ENCODE measurements around the gene TMEM233.

TMEM233 gene

GRCh38 chr12:119683413-119683812, 89.8 kb downstream of the TMEM233 start:
- peaks cover 35% of the 10 kb centered on the region for H3K4me1 ChIP-seq (ENCODE audit: control insufficient read depth, insufficient read depth, low read length)
- no peaks in the 10 kb centered on the region for H3K27me3 ChIP-seq (replicated peaks; ENCODE audit: control insufficient read depth, insufficient read depth, low read length)
- no peak overlapping the region for H3K4me3 ChIP-seq (ENCODE audit: low read length)
- peaks cover 40% of the 10 kb centered on the region for H3K36me3 ChIP-seq (ENCODE audit: control insufficient read depth, insufficient read depth, low read length, severe bottlenecking)
- no peaks in the 10 kb centered on the region for H3K9me3 ChIP-seq (ENCODE audit: control insufficient read depth, low read length)
- DNase-seq (ENCODE audit: low read depth), result peak; percentile 34
- no peak overlapping the region for H3K9ac ChIP-seq (ENCODE audit: low read length)

- Histone ChIP-seq H3K9me3 (ENCODE audit: control insufficient read depth, low read length) (no peaks in the 10 kb centered on the region), H3K4me3 (ENCODE audit: low read length) (no peak overlapping the region), H3K9ac (ENCODE audit: low read length) (no peak overlapping the region), H3K27me3 (replicated peaks; ENCODE audit: control insufficient read depth, insufficient read depth, low read length) (no peaks in the 10 kb centered on the region), H3K4me1 (ENCODE audit: control insufficient read depth, insufficient read depth, low read length) (peaks cover 35% of the 10 kb centered on the region), H3K36me3 (ENCODE audit: control insufficient read depth, insufficient read depth, low read length, severe bottlenecking) (peaks cover 36% of the 10 kb centered on the region)
- no peak for DNase-seq (ENCODE audit: low read depth)
Measured at GRCh38 chr12:119683816-119684215, 90.2 kb downstream of the TMEM233 start.

- H3K27me3 ChIP-seq (replicated peaks; ENCODE audit: control insufficient read depth, insufficient read depth, low read length), result no peaks in the 10 kb centered on the region
- peak; percentile 58 for DNase-seq (ENCODE audit: low read depth)
- peaks cover 35% of the 10 kb centered on the region for H3K4me1 ChIP-seq (ENCODE audit: control insufficient read depth, insufficient read depth, low read length)
- no peak overlapping the region for H3K9ac ChIP-seq (ENCODE audit: low read length)
- H3K9me3 ChIP-seq (ENCODE audit: control insufficient read depth, low read length), result no peaks in the 10 kb centered on the region
- H3K4me3 ChIP-seq (ENCODE audit: low read length), result no peak overlapping the region
- peaks cover 26% of the 10 kb centered on the region for H3K36me3 ChIP-seq (ENCODE audit: control insufficient read depth, insufficient read depth, low read length, severe bottlenecking)
Measured at GRCh38 chr12:119684711-119685369, 91.3 kb downstream of the TMEM233 start.

DNA sequence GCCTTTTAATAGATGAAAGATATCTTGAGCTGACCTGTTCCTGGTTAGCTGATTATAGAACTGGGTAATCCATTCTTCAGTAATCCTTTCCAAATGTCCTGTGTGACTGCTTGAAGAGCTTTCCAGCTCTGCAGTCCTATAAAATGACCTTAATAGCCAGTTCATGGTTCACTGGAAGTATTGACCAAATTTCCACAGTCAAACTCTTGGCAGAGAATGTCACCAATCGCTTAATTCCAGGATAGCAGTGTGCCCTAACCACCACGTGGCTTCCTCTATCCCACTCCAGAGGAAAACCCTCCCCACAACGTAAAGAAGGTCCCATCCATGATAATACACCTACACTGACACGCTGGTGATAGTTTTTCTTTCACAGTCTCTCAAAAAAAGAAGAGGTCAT, 91.8 kb downstream of the TMEM233 start:
- no peak overlapping the region for H3K9ac ChIP-seq (ENCODE audit: low read length)
- H3K9me3 ChIP-seq (ENCODE audit: control insufficient read depth, low read length), result no peaks in the 10 kb centered on the region
- H3K4me3 ChIP-seq (ENCODE audit: low read length), result no peak overlapping the region
- peaks cover 31% of the 10 kb centered on the region for H3K4me1 ChIP-seq (ENCODE audit: control insufficient read depth, insufficient read depth, low read length)
- peaks cover 20% of the 10 kb centered on the region for H3K36me3 ChIP-seq (ENCODE audit: control insufficient read depth, insufficient read depth, low read length, severe bottlenecking)
- no peak for DNase-seq (ENCODE audit: low read depth)
- no peaks in the 10 kb centered on the region for H3K27me3 ChIP-seq (replicated peaks; ENCODE audit: control insufficient read depth, insufficient read depth, low read length)

- H3K36me3 ChIP-seq (ENCODE audit: control insufficient read depth, insufficient read depth, low read length, severe bottlenecking), result peaks cover 10% of the 10 kb centered on the region
- H3K27me3 ChIP-seq (replicated peaks; ENCODE audit: control insufficient read depth, insufficient read depth, low read length), result no peaks in the 10 kb centered on the region
- H3K4me3 ChIP-seq (ENCODE audit: low read length), result no peak overlapping the region
- H3K4me1 ChIP-seq (ENCODE audit: control insufficient read depth, insufficient read depth, low read length), result peaks cover 28% of the 10 kb centered on the region
- no peaks in the 10 kb centered on the region for H3K9me3 ChIP-seq (ENCODE audit: control insufficient read depth, low read length)
- no peak overlapping the region for H3K9ac ChIP-seq (ENCODE audit: low read length)
- DNase-seq (ENCODE audit: low read depth), result no peak
Measured at GRCh38 chr12:119686355-119686754, 92.8 kb downstream of the TMEM233 start.

DNA sequence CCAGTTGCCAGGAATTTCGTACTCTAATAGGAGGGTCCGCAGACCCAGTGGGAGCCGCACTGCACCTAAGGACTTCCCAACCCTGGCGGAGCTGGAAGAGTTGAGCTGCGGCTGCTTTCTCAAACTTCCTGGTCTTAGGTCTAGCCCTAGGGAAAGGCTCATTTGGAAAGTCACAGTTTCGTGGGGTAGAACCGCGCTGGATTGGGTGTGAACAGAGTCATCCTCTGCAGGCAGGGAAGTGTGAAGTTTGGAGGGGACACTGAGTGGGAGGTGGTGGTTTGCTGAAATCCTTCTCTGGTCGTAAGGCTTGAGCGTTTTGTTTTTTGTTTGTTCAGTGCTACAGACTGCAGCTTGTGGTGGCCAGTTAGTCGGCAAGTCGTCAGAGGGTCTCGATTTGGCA, 93.2 kb downstream of the TMEM233 start:
- H3K27me3 ChIP-seq (replicated peaks; ENCODE audit: control insufficient read depth, insufficient read depth, low read length), result no peaks in the 10 kb centered on the region
- no peaks in the 10 kb centered on the region for H3K9me3 ChIP-seq (ENCODE audit: control insufficient read depth, low read length)
- peaks cover 26% of the 10 kb centered on the region for H3K4me1 ChIP-seq (ENCODE audit: control insufficient read depth, insufficient read depth, low read length)
- H3K4me3 ChIP-seq (ENCODE audit: low read length), result no peak overlapping the region
- H3K9ac ChIP-seq (ENCODE audit: low read length), result no peak overlapping the region
- no peak for DNase-seq (ENCODE audit: low read depth)
- peaks cover 6% of the 10 kb centered on the region for H3K36me3 ChIP-seq (ENCODE audit: control insufficient read depth, insufficient read depth, low read length, severe bottlenecking)

DNA sequence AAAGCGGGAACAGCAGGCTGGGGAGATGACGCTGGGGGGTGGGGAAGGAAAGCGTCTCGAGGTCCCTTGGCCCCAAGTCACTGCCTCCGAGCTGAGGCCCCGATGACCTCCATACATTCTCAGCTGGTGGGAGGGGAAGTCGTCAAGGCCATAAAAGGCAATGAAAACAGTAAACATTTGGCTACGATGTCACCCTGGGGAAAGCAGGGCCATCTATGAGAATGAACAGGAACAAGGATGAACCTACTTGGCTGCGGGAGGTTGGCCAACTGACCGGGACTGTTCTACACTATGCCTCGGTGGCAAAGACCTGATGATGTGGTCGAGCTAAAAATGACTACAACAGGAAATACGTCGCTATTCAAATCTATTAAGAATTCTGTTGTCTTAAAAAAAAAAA, 93.8 kb downstream of the TMEM233 start:
- Histone ChIP-seq H3K9me3 (ENCODE audit: control insufficient read depth, low read length) (no peaks in the 10 kb centered on the region), H3K4me1 (ENCODE audit: control insufficient read depth, insufficient read depth, low read length) (peaks cover 21% of the 10 kb centered on the region), H3K4me3 (ENCODE audit: low read length) (no peak overlapping the region), H3K9ac (ENCODE audit: low read length) (no peak overlapping the region), H3K36me3 (ENCODE audit: control insufficient read depth, insufficient read depth, low read length, severe bottlenecking) (no peaks in the 10 kb centered on the region), H3K27me3 (replicated peaks; ENCODE audit: control insufficient read depth, insufficient read depth, low read length) (no peaks in the 10 kb centered on the region)
- DNase-seq (ENCODE audit: low read depth), result no peak

- H3K27me3 ChIP-seq (replicated peaks; ENCODE audit: control insufficient read depth, insufficient read depth, low read length), result no peaks in the 10 kb centered on the region
- peaks cover 21% of the 10 kb centered on the region for H3K4me1 ChIP-seq (ENCODE audit: control insufficient read depth, insufficient read depth, low read length)
- H3K4me3 ChIP-seq (ENCODE audit: low read length), result no peak overlapping the region
- DNase-seq (ENCODE audit: low read depth), result no peak
- no peak overlapping the region for H3K9ac ChIP-seq (ENCODE audit: low read length)
- H3K9me3 ChIP-seq (ENCODE audit: control insufficient read depth, low read length), result no peaks in the 10 kb centered on the region
- no peaks in the 10 kb centered on the region for H3K36me3 ChIP-seq (ENCODE audit: control insufficient read depth, insufficient read depth, low read length, severe bottlenecking)
Measured at GRCh38 chr12:119687879-119688278, 94.3 kb downstream of the TMEM233 start.

- no peak overlapping the region for H3K9ac ChIP-seq (ENCODE audit: low read length)
- H3K27me3 ChIP-seq (replicated peaks; ENCODE audit: control insufficient read depth, insufficient read depth, low read length), result no peaks in the 10 kb centered on the region
- peaks cover 15% of the 10 kb centered on the region for H3K4me1 ChIP-seq (ENCODE audit: control insufficient read depth, insufficient read depth, low read length)
- no peaks in the 10 kb centered on the region for H3K9me3 ChIP-seq (ENCODE audit: control insufficient read depth, low read length)
- DNase-seq (ENCODE audit: low read depth), result no peak
- H3K36me3 ChIP-seq (ENCODE audit: control insufficient read depth, insufficient read depth, low read length, severe bottlenecking), result no peaks in the 10 kb centered on the region
- no peak overlapping the region for H3K4me3 ChIP-seq (ENCODE audit: low read length)
Measured at GRCh38 chr12:119689935-119690500, 96.4 kb downstream of the TMEM233 start.

GRCh38 chr12:119691202-119691810, 97.7 kb downstream of the TMEM233 start:
- no peaks in the 10 kb centered on the region for H3K9me3 ChIP-seq (ENCODE audit: control insufficient read depth, low read length)
- no peak for DNase-seq (ENCODE audit: low read depth)
- H3K4me3 ChIP-seq (ENCODE audit: low read length), result no peak overlapping the region
- H3K9ac ChIP-seq (ENCODE audit: low read length), result no peak overlapping the region
- H3K27me3 ChIP-seq (replicated peaks; ENCODE audit: control insufficient read depth, insufficient read depth, low read length), result no peaks in the 10 kb centered on the region
- peaks cover 15% of the 10 kb centered on the region for H3K4me1 ChIP-seq (ENCODE audit: control insufficient read depth, insufficient read depth, low read length)
- no peaks in the 10 kb centered on the region for H3K36me3 ChIP-seq (ENCODE audit: control insufficient read depth, insufficient read depth, low read length, severe bottlenecking)

DNA sequence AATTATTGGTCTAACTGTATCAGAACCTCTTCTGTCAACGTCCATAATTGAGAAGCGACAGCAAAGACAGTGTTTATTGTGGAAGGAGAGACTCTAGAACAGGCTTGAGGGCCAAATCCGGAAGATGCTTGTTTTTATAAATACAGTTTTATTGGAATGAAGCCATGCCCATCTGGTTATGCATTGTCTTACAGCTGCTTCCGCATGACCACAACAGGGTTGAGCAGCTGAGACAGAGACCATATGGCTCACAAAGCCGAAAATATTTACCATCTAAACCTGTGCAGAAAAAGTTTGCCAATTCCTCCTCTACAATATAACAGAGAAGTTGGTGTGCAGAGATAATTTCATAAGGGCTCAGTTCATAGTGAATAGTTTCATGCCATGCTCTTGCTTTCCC, 98.8 kb downstream of the TMEM233 start:
- no peak overlapping the region for H3K4me3 ChIP-seq (ENCODE audit: low read length)
- DNase-seq (ENCODE audit: low read depth), result no peak
- H3K4me1 ChIP-seq (ENCODE audit: control insufficient read depth, insufficient read depth, low read length), result peaks cover 15% of the 10 kb centered on the region
- no peak overlapping the region for H3K9ac ChIP-seq (ENCODE audit: low read length)
- no peaks in the 10 kb centered on the region for H3K36me3 ChIP-seq (ENCODE audit: control insufficient read depth, insufficient read depth, low read length, severe bottlenecking)
- H3K27me3 ChIP-seq (replicated peaks; ENCODE audit: control insufficient read depth, insufficient read depth, low read length), result no peaks in the 10 kb centered on the region
- H3K9me3 ChIP-seq (ENCODE audit: control insufficient read depth, low read length), result no peaks in the 10 kb centered on the region

Measured in adipocyte (in vitro differentiated cells).